GM18499 (cell line): ENCODE measurements around the gene CHCHD6.

Experiments
- ATAC-seq: cut with Tn5 transposase; IDR thresholded peaks from one replicate; pipeline ENCODE4 v1.9.1; 2021; ENCODE audit warnings: moderate number of reproducible peaks; ENCODE audit not compliant: insufficient read depth, unreplicated experiment

Gene CHCHD6

GRCh38 chr3:126998320-126998719, 294.3 kb downstream of the CHCHD6 start:
- no peak for ATAC-seq

DNA sequence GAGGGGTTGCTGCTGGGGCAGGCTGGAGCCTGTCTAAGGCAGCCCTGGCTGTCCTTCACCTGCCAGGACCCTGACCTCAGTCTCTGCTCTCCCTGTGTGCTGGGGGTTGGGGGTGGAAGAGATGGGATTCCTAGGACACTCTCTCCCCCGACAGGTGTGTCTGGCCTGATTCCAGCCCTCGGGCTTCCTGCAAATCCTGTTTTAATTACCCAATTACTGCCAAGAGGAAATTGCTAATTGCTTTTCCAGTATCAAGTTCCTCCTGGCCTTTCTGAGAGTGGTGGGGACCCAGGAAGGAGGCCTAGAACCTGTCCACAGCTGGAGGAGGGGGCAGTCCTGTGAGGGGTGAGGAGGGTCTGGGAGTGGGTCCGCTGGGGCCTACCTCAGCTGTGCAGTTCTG, 294.7 kb downstream of the CHCHD6 start:
- no peak for ATAC-seq

DNA sequence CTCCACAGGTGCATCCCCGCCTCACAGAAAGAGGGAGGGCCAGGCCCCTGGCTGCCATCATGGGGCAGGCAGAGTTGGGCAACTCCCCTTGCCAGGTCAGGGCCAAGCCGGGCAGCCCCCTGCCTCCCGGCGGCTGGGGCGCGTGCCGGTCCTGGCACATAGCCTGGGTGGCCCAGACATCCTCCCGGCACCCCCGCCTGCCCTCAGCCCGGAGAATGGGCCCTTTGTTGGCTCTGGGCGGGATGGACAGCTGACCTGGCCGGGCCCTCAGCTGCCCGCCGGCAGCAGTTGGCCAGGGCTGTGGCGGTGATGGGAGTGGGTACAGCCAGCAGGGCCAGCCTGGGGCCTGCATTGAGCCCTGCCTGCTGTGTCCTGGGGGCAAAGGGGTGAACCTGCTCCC, 295.3 kb downstream of the CHCHD6 start:
- no peak for ATAC-seq

DNA sequence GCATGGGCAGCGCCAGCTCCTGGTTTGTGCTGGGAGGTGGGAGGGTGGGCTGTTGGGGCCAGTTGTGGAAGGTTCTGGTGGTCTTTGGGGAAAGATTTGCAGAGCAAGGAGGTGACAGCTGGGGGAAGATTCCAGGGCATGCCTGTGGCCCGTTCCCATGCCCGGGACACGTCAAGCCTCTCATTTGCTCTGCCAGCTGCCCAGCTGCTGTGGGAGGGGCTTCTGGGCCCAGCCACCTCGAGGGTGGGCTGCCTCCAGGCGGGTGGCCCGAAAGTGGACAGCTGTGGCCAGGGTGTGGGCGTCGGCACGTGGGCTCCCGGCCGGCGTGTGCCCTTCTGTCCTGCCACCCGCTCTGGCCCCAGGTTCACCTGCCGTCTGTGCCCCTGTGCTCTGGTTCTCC, 296.1 kb downstream of the CHCHD6 start:
- ATAC-seq: no peak

- ATAC-seq: no peak
Observed at GRCh38 chr3:127000761-127001160, 296.7 kb downstream of the CHCHD6 start.

DNA sequence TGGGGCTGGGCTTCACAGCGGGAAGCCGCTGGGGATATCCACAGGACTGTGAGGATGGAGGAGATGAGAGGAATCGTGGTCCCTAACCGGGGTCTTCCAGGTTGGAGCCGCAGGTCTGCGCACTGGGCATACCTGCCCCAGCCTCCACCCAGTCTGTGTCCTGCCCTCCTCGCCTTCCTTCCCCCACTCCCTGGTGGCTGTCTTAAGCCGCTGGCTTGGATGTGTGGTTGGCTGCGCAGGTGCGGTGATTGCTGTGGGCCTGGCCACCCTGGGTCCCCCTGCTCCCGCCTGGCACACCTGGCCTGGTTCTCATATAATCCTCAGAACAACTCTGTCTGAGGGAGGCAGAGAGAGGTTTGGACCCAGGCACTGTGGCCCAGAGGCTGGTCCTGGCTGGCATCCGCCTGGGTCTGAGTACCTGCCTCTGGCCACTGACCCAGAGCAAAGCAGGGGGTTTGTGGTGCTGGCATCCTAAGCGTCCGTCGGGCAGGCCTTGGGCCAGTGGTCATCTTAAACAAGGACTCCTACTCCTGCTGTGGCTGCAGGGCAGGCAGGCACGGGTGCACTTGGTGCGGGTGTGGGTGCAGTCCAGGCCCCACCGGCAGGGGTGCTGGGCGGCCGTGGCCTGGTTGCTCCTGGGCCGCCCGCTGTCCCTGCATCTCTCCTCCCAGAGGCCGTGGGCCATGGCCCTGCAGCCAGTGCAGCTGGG, 297.6 kb downstream of the CHCHD6 start:
- ATAC-seq: no peak

- no peak for ATAC-seq
Observed at GRCh38 chr3:127002195-127003174, 298.4 kb downstream of the CHCHD6 start.

DNA sequence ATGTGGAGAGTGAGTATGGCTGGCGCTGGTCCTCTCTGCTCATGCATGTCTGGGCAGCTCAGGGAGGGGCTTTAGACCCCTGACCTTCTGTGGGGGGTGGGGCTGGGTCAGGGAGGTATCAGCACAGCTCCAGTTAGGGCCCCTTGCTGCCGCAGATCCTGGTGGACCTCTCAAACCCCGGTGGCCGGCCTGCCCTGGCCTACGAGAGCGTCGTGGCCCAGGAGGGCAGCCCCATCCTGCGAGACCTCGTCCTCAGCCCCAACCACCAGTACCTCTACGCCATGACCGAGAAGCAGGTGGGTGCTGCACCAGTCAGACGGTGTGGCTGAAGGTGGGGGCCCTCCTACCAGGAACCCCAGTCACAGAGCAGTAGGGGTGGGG, 299.1 kb downstream of the CHCHD6 start:
- ATAC-seq: no peak

DNA sequence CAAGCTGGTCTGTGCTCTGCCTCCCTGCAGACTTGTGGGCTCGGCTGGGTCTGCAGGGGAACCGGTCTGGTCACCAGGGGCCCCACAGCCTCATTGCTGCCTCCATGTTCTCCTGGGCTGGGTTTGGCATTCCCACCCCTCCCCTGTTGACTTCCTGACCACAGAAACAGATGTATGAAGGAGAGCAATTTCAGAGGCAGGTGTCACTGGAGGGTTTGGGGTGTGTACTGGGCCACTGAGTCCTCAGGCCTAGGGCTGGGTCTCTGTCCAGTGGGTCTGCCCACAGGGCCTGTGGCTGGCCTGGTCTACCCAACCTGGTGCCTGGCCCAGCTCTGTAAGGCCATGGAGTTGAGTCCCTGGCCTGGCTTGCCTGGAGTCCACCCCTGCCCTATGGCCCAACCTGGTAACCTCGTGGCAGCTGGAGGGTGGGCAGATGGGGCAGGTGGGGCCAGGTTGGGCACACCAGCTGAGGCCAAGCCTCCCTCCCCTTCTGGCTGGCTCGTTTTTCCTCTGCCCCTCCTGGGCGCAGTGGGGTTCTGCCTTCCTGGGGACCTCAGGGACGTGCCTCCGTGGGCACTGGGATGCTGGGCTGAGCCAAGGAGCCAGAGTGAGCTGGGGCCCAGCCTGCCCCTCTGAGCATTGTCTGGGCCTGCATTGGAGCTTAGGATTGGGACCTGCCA, 299.7 kb downstream of the CHCHD6 start:
- ATAC-seq: no peak

DNA sequence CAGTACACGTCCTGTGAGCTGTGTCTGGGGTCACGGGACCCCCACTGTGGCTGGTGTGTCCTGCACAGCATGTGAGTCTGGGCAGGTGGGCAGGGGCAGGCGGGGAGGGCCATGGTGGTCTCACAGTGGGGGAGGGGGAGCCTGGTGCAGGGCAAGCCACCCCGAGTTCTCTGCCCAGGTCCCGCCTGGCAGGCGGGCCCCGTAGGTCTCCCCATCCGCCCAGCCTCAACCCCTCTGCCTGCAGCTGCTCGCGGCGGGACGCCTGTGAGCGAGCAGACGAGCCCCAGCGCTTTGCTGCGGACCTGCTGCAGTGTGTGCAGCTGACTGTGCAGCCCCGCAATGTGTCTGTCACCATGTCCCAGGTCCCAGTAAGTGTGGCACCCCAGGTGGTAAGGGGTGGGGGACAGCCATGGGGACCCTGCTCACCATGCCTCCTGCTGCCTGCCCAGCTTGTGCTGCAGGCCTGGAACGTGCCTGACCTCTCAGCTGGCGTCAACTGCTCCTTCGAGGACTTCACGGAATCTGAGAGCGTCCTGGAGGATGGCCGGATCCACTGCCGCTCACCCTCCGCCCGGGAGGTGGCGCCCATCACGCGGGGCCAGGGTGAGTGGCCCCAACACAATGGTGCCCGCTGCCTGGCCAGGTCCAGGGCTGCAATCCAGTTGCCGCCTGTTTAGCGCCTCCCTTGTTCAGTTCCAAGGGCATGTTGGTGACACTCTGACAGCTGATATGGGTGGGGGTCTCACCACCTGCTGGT, 300.8 kb downstream of the CHCHD6 start:
- no peak for ATAC-seq

- no peak for ATAC-seq
Observed at GRCh38 chr3:127005864-127006500, 301.9 kb downstream of the CHCHD6 start.

DNA sequence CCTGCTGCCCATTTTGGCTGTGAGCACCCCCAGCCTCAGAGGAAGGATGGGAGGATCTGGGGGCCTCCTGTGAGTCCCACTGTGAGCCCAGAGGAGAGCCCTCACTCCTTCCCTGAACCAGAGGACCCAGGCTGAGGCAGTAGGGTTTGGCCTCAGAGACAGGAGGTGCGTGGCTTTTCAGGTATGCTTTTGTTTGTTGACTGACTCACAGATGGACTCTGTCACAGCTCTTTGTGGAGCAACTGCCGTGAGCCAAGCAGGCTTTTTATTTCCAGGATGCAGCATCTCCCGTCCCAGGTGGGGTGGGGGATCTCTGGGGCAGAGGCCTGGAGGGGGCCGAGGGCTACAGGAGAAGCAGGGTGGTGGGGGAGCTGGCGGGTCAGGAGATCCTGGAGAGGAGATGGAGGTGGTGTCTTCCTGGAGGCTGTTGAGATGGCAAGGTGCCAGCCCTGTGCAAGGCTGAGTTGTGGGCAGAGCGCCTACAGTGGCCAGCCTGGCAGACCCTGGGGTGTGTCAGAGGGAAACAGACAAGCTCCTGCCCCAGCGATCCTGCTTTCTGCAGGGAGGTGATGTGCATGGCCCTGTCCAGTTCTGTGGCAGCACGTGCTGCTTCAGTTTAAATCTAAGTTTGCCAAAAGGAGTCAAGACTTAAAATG, 302.9 kb downstream of the CHCHD6 start:
- ATAC-seq: no peak

DNA sequence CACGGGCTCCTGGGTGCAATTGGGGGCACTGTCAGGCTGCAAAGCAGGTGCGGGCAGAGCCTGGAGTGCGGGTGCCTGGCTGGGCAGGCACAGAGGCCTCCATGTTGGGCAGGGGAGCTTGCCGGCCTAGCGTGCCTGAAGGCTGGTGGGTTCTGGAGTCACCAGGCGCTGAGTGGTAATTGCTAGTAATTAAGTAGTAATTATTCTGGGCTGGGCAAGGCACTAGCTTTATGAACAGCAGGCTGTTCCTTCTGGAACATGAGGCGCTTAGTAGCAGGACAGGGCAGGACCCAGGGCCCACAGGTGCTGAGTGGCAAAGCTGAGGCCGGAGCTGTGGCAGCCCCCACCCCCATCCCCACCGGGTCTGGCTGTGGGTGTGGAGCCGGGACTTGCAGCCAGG, 304.2 kb downstream of the CHCHD6 start:
- no peak for ATAC-seq

- no peak for ATAC-seq
Observed at GRCh38 chr3:127009531-127009930, 305.5 kb downstream of the CHCHD6 start.
